HG03521 (cell line): ENCODE results near the gene COL9A1.
A peak's percentile ranks its signal among the peaks of the same experiment; 100 is the strongest.

Experiments
- ATAC-seq: cut with Tn5 transposase; IDR thresholded peaks from one replicate; pipeline ENCODE4 v1.9.1; 2021; ENCODE audit warnings: mild to moderate bottlenecking, moderate library complexity; ENCODE audit not compliant: unreplicated experiment

COL9A1 gene

DNA sequence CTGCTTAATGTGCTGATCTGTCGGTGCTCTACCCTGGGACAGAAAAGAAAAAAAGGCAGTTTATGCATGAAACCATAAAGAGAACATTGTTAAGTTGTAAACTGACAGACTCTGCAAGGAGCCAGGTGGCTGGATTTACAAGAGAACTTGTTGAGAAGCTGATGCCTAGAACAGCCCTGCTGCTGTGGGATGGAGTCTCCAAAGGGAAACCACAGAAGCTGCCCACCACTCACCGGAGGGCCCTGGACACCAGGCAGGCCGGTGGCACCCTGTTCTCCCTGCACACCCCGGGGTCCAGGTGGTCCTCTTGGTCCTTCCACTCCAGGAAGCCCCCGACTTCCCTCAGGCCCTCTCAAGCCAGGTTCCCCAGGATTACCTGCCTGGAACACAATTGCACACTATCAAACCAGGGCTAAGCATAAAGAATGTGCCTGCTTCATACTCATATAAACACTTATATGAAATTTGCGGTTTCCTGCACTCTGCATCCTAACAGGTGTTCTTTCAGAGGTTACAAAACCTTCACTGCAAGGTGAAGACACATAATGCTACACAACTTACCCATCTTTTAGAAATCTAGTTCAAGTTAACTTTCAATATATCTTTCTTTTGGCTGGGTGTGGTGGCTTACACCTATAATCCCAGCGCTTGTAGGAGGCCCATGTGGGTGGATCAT, 68.2 kb downstream of the COL9A1 start:
- ATAC-seq, result no peak

DNA sequence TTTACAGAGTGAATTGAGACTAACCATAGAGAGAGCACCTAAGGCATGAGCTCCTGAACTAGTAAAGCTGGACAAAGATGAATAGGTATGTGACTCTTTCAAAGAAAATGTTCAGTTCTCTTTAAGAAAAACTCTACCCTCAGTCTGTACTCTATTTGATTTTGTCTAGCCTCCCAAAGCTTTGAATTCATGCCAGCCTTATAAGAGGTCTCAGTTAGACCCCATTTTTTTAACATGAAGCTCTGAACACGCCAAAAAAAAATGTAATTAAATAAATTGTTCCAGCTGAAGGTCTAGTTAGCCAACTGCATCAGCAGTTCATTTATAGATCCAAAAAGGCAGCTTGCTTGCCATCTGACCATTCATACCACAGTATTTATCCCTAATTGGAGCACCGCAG, 71.6 kb downstream of the COL9A1 start:
- ATAC-seq, result no peak

DNA sequence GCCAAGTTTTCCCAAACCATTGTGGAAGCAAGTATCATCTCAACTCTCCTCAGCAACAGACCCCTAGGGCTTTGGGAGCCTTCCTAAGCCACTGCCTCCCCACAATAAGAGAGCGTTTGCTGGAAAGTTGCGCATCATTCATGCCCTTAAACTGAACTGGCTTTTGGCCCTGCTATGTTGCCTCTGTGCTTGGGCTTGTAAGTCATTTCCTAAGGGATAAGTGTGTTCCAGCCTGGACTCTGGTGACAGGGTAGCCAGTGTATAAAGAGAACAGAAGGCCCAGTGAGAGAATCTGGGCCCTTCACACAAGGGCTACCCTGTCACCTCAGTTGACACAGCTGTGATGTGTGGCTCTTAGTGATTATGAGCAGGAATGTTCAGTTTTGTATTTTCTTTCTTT, 77.8 kb downstream of the COL9A1 start:
- ATAC-seq, result no peak

DNA sequence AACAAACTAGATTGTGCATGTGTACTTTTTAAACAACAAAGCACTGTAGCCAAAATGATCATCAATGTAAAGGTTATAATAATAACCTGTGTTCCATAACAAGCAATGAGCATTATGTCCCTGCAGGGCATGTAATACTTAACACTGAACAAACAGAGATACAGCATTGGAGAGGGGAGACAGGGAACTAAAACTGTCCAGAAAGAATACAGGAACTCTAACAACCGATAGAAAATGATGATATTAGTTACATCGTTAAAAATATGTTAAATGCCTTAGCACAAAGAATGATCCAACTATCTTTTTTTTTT, 80.5 kb downstream of the COL9A1 start:
- no peak for ATAC-seq

DNA sequence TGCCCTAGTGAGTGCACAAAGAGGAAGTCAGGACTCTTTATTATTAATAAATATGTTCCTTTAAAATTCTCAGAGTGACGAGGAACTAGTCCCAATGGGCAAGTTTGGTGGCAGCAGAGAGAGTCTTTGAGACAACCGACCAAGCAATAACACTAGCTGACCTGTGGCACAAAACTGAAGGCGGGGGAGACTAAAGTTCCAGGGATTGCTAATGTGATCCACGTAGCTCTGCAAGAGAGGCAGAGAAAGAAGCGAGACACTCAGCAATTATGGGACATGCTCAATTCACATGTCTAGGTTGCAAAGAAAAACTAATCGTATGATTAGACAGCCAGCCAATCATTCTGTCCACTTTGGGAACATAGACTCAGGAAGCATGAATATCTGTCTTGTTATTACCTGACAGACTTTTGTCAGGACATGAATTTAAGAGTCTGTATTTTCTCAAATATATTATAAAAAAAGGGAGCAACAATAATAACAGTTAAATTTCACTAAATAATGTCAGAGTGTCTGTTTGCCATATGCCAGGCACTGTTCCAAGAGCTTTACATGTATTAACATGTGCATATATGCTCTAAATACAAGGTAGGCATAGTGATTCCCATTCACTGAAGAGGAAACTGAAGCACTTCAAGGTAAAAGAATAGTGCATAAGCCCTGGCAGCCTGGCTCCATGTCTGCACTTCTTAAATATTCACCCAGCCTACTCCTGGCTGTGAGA, 81.0 kb downstream of the COL9A1 start:
- ATAC-seq, result no peak

DNA sequence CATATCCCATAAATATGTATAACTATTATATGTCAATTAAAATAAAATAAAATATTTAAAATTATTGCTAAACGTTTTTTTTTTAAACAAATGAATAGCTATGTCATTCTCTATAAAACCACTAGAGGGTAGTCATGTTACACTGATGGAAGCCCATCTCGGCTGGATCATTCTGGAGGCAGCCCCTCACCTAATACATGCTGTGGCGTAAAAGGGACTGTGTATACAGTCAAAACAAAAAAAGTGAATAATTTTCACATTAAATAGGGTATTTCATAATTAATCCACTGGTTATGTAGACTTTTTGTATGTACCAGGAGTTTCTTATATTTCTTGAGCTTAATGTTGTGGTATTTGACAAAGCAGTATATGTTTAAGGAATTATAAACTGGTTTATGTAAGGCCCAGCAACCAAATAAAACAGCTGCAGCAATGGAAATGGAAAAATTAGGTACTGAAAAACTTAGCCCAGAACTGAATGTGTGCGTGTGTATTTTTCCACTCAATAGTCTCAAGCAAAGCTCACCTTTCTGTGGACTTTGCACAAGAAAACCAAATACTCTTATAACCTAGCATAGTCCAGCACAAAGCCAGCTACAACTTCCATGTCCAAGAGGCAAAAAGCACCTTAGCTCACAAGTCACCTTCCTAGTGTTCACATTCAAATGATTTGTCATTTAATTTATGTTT, 81.7 kb downstream of the COL9A1 start:
- ATAC-seq, result peak; percentile 63

DNA sequence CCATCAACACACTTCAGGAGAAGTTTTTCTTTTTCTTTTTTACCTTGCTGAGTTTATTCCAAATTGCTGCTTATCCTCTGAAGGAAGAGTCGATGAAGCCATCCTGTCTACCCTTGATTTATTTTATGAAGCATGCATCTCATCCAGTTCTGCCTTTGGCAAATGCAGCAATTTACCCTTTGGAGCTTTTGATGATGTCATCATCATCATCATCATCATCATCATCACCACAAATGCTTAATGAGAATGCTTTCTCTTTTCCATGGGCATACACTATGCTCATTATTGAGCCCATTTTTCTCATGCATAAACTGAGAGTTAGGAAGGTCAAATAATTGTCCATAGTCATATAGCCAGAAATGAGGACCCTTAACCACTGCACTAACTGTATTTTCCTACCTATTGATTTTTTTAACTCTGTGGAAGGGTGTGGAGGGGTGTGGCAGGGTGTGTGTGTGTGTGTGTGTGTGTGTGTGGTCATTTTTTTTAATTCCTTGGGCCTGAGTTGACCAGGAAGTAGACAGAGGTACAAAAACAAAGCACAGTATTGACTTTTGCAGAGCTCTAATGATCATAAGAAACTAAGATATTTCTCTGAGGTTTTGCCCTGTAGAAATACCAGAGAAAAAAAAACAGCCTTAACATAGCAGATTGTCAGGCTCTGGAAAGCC, 82.8 kb downstream of the COL9A1 start:
- no peak for ATAC-seq

DNA sequence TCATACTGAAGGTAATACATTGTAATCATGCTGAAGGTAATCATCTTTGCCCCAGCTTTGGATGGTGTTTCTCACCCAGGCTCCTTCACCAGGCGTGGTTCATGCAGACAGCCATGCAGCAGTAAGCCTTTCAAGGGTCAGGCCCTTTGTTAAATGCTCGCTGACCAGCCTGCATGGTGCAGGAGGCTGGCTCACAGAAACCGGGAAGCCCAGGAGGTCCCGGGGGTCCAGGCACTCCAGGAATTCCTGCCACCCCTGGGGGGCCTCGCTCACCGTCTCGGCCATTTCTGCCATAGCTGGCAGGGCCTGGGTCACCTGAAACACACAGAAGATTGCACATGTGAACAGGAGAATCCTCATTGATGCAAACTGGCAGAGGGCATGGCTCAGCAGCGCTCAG, 86.1 kb downstream of the COL9A1 start:
- no peak for ATAC-seq

DNA sequence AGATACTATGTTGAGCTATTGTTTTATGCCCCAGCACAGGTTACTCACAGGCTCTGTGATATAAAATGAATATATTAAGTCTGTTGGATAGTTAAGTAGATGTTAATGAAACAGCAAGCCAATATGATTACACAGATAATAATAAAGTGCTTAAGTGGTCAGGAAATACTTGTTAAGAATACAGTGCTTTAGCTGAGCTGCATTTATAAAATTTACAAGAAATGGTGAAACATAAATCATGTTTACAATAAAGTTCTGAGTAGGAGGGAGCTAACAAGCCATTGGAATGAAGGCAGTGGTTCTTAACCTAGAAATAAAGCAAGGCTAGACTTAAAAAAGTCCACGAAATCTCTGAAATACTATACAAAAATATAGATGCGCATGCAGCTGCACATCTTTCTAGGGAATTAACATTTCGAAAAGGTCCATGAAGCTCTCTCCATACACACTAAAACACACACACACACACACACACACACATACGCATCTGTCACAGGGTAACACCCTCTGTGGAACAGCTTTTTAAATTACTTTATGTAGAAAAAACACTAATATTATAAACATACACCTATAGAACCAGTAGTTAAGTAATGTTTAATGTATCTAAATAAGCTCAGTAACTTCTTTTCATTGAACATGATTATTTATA, 87.3 kb downstream of the COL9A1 start:
- no peak for ATAC-seq

DNA sequence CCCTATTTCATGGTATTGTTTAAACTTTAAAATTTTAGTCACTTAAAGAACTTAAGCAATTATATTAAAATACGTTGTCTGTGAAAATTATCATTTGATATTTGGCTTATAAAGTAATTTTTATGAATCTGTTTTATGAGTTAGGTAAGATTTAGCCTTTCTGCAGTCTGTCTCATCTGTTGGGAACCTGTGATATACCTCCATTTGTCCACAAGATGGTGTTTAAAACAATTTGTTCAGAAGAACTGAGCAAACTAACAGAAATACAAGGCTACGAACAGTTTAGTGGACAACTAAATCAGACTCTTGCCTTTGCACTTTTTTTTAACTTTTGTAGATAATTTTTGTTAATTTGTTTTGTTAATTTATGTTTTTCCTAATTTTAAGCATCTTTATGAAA, 92.4 kb downstream of the COL9A1 start:
- no peak for ATAC-seq

DNA sequence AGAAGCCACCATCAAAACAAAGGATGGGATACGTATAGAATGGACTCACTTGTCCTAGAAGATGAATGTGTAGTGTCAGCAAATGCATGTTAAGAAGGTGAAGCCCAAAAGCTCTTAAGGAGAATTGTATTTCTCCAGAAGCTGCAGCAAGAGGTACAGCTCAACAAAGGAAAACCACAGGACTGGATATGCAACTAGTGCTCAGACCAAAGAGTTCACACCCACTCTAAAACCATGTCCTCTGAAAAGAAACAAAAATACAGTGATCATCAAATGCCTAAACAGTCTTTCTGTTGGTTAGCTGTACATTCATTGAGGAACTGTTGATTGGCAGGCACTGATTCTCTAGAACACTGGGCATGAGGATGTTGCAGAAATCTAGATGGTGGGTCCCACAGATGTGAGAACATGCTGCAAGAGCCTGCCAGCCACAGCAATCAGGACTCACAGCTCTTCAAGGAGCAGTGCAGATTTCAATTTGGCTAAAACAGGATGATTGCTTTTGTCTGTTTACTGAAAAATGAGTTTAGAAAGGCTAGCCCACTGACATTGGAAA, 94.6 kb downstream of the COL9A1 start:
- no peak for ATAC-seq

DNA sequence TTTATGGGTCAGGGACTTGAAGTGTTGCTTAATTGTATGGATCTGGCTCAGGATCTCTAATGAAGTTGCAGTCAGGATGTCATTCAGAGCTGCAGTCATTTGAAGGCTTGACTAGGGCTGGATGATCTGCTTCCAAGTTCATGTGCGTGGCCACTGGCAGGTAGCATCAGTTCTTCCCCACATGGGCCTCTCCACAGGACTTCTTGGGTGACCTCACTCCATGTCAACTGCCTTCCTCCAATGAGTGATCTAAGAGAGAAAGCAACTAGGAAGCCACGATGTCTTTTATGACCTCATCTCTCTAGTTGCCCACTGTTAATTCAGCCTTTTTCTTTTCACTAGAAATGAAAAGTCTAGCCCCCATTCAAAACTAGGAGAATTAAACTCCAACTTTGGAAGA, 104.1 kb downstream of the COL9A1 start:
- ATAC-seq, result no peak

DNA sequence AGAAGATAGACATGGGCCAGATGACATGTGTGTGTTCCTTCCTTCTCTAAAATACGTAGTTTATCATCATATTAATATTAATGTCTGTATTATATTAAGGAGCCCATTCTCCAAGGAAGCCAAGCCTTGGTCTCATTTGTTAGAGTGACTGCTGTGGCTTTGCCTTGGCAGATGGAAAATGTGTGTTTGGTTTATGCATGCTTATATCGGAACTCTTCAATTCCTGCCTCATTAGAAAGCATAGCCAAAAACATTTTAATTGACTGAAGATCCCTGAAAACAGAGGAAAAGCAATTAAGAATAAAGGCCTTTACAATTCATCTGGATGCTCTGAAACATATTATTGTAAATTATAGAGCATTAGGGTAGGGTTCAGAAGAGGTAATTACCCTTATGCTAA, 106.4 kb downstream of the COL9A1 start:
- no peak for ATAC-seq

DNA sequence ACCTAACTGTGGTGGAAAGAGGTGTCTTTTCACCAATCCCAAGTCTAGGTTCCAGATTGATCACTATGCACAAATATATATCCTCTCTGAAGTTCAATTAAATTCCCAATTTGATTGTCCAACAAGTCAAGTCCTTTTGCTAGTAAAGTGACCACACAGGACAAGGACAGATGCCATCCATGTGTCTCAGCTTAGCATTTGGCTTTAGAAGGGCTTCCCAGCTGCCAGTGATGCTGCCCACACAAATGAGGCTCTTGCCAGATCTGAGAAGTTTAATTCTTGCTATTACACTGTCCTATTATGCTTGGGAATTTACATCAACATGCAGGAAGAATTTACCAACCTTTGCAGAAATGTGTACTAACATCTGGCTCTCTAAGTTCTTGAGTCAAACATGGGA, 108.5 kb downstream of the COL9A1 start:
- no peak for ATAC-seq

DNA sequence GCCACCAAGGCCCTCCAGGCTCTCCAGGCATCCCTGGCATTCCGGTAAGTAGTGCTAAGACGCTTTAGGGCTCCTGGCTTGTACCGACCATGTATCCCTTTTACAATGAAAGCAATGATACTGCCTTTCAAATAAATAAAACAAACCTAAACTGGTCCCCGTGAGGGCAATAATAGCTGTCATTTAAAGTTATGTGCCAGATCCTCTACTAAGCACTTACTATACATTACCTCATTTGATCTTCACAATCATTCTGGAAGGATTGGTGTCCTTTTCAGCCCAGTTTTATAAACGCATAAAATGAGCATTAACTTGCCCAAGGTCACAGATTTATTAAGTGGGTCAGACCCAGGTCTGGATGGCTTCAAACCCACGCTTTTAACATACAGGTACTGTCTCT, 114.7 kb downstream of the COL9A1 start:
- ATAC-seq, result no peak

DNA sequence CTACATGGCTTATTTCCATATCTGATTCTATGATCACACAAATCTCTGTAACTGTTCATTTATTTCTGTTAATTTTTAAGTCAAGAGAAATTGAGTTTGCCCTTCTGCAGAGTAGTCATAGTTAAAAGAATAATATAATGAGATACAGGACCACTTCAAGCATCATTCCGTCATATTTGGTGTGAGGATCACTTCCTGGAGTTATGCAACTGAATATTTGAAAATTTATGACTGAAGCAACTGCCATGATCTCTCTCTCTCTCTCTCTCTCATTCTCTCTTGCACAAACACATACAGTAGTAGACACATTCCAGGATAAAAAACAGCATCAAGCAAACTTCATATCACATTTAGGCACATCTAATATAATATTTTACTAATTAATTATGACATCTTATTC, 116.4 kb downstream of the COL9A1 start:
- no peak for ATAC-seq

DNA sequence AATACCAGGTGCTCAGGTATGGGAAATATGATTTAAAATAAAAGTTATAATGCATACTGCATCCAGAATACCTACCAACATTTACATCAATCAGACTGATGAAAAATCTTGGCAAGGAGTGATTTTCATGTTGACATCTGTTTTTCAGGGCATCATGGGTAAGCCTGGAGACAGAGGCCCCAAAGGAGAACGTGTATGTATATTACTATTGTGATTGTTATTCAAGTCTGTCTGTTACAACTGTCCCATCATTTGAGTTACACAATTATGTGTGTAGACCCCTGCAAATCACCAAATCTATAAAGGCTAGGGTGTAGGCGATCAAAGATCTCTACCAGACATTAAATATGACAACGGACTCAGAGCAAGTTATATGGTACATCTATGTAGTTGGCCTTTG, 118.2 kb downstream of the COL9A1 start:
- no peak for ATAC-seq

DNA sequence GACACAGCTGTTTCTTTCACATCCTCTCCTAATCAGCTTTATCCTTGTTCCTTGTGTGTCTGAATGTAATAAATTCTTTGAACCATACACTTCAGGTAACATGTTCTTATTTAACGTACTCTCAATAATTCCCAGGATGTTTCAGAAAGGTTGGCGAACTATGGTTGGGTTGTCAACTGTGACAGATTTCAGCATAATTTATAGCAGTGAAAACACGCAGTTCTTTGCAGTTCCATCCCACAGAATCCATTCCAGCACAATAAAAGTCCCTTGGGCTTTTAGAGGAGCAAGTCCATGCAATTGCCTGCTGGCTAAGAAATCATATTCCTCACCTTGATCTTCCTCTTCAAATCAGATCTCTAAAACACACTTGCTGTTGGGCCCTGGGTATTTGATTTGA, 119.3 kb downstream of the COL9A1 start:
- no peak for ATAC-seq

DNA sequence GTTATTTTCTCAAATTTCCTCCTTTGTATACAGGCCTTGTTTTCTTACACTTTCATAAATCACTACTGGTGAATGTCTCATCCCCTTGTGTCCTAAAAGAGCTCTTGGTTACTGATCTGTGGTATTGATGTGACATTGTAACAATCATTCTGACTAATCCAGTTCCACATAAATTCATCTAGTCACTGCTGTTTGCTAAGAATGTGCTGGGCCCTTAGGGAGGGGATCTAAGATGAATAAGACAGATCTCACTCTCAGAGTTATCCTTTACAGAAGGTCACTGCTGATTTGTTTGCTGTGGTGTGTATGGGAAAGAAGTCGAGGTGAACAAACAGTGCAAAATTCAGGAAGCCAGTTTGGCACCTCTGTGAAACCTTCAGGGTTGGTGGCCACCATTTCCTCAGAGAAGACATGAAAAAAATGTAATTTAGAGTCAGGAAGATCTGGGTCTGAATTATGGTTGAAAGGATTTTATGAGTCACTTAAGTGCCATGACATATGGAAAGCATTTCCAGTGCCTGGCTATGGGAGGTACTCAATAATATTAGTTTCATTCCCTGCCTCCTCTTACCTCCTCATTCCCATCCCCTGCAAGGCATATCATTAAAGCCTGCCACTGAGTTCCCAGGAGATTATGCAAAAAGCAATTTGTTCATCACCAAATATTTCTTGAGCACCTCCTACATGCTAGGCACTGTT, 121.8 kb downstream of the COL9A1 start:
- no peak for ATAC-seq

DNA sequence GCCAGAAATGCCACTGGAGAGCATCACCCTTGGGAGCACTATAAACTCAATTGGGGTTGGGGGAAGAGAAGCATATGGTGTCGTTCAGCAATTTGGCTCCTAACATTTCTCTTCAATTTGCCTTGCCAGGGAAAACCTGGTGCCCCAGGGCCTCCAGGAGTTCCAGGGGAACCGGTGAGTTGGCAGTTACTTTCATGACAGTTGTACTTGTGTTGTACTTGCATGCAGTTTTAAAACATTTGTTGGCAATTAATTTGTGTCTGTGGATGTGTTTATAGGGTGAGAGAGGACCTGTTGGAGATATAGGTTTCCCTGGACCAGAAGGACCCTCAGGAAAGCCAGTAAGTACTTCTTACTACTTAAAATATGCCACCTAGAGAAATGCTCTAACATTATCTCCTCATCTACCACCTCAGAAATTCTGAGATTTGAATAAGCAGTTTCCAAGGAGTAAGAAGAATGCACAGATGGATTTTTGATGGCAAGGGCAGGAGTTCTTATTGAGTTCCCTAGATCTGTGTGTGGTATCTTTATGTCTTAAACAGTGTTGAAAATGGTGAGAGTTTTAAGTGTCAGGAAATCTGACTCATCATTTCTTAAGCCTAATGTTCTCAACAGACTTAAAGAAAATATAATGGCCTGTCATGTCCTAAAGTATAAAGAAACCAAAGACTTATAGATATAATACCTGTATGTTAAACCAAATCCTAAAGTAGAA, 122.5 kb downstream of the COL9A1 start:
- ATAC-seq, result no peak
